NB4 (cell line): ENCODE measurements around the gene RPL10L.

Experiments
- DNase-seq: peaks from one replicate; pipeline ENCODE4 v3.0.0; 2010; ENCODE audit warnings: low read depth
- H3K4me3 ChIP-seq: one replicate; pipeline ENCODE4 v1.5.1; 2011; ENCODE audit warnings: mild to moderate bottlenecking, low read depth, low read length, moderate library complexity
- CTCF ChIP-seq: IDR thresholded peaks from one replicate; pipeline ENCODE4 v1.5.1; 2012; ENCODE audit warnings: low read depth, low read length
- MAX ChIP-seq: IDR thresholded peaks from 2 replicates; pipeline ENCODE4 v1.6.1; 2011; ENCODE audit warnings: low read depth, low read length
- MYC ChIP-seq: IDR thresholded peaks from 2 replicates; pipeline ENCODE4 v1.6.1; 2011; ENCODE audit warnings: low read depth, low read length
- POLR2A ChIP-seq: IDR thresholded peaks from 2 replicates; pipeline ENCODE4 v1.6.1; 2011; ENCODE audit warnings: mild to moderate bottlenecking; ENCODE audit not compliant: insufficient read length; ENCODE audit errors: extremely low read depth

Gene RPL10L

DNA sequence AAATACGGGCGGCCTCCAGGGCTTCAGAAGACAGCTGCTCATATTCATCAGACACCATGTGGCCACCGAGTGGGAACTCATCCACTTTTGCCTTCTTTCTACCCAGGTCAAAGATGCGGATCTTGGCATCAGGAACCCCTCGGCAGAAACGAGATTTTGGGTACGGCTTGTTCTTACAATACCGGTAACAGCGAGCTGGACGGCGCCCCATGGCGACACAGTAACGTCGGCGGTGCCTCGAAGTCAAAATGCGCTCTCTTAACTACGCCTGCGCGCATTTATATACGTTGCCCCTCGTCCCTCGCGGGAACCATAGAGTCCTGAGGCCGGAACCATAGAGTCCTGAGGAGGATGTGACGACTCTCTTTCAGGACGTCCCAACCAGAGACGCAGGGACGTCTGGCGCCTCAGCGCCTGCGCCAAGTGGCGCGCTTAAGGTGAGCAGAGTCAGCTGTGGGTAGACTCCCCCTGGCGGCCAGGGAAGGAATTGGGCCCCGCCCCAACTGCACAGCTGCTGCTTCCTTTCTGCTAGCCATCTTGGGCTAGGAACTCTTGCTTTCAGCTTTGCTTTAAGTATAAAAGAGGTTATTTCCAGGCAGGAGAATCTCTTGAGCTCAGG is at the start of gene RPL10L:
Gene RPL10L, minus strand, starts transcription at position 256 of the 619 bp plus-strand sequence. Its CDS starts 45 bp downstream, at position 211.
- TF ChIP-seq MAX (no peak), CTCF (peak; percentile 50), POLR2A (no peak)
- no peak within 1 kb of the TSS for H3K4me3 ChIP-seq
- peak; percentile 6 for DNase-seq

DNA sequence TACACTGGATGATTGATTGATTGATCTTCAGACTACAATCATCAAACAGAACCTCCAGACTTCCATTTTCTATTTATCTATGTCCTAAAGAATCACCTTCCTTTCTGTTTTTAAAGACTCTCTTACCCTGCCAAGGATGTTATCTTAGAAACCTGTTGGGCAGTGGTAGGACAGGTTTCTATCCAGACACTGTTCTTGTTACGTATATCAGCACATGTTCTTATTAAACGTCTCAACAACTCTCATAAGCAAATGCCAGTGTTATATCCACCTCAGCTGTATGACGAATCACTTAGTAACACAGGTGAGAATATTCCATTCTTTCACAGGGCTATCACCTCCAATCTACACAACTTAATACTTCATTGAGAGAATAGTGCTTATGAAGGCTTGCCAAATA is 40.2 kb upstream of the RPL10L start:
- TF ChIP-seq POLR2A (no peak), MAX (no peak), MYC (no peak), CTCF (no peak)
- DNase-seq = no peak

DNA sequence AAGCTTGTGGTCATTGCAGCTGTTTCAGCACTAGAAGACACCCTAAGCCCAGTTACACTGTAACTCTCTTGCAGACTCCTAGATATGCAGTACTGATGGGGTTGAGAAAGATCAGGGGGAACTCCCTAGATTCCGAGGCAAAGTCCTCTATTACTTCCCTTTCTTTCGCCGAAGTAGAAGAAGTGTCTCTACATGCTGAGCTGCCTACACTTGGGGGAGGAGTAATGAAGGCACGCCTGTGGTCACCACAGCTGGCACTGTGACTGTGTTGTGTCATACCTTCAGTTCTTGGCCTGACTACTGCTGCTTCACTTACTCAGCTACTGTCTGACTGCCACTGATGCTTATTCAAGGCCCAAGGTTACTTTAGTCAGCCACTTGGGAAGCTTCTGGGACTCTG is 35.1 kb upstream of the RPL10L start:
- TF ChIP-seq MYC = peak; percentile 54; the same call in 1 of the 2 replicates
- no peak for TF ChIP-seq CTCF
- peak; percentile 66; the same call in 1 of the 2 replicates for TF ChIP-seq MAX
- TF ChIP-seq POLR2A = no peak
- peak; percentile 90 for DNase-seq
- no peak overlapping the region for H3K4me3 ChIP-seq

More for the DNA sequence above, 40.2 kb upstream of the RPL10L start:
- no peak overlapping the region for H3K4me3 ChIP-seq

DNA sequence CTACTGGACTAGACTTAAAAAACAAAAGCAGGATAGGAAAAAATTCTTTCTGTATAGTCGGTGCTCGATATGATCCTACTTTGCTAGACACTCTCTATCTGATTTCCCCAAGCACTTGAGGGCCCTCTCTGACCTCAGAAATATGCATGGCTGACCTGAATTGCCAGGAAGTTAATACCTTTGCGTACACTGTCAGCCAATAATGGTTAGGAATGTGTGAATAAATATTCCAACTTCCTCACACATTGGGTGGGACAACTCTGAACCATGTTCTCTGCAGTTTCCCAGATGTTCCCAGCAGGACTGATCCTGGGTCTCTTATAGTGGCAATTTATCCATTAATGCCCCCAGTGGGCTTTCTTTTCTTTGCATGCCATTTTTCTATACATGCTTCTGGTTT is 20.5 kb upstream of the RPL10L start:
- DNase-seq = no peak

GRCh38 chr14:46663382-46663781 is 11.8 kb upstream of the RPL10L start:
- TF ChIP-seq POLR2A (no peak), MYC (no peak), MAX (no peak), CTCF (no peak)
- DNase-seq = no peak
- H3K4me3 ChIP-seq = no peak overlapping the region

More for the DNA sequence above, 20.5 kb upstream of the RPL10L start:
- H3K4me3 ChIP-seq = no peak overlapping the region
- no peak for TF ChIP-seq POLR2A
- no peak for TF ChIP-seq MYC
- no peak for TF ChIP-seq MAX
- no peak for TF ChIP-seq CTCF
